Esophagus muscularis mucosa (tissue), 4 donors: ENCODE measurements around the gene RUNX3. TPM values are rescaled to one million over a fixed set of nuclear protein-coding genes. Genes with fewer than 3 reads are reported as not detected.

Source experiments
- DNase-seq: peaks from one replicate; pipeline ENCODE4 v3.0.0-alpha.2; 2017; ENCODE audit errors: extremely low spot score
- H3K27ac ChIP-seq, 4 donors: fragments of 200-600 bp; sonication (generic); replicated peaks in 1 of 4; 1 replicate in 3 of 4; 2 replicates in 1 of 4; pipeline ENCODE4 v1.5.1; 2016 to 2019; ENCODE audit warnings: mild to moderate bottlenecking in 1 of 4
- H3K27me3 ChIP-seq, 4 donors: fragments of 200-600 bp; sonication (generic); one replicate each; pipeline versions ENCODE4 v1.5.1 to v1.6.0; 2016 to 2019
- H3K36me3 ChIP-seq, 4 donors: fragments of 200-600 bp; sonication (generic); one replicate each; pipeline ENCODE4 v1.5.1; 2016 to 2019
- H3K4me1 ChIP-seq, 4 donors: fragments of 200-600 bp; sonication (generic); one replicate each; pipeline ENCODE4 v1.5.1; 2016 to 2019
- H3K4me3 ChIP-seq, 4 donors: fragments of 200-600 bp; sonication (generic); 1 replicate in 2 of 4; 2 replicates in 2 of 4; pipeline ENCODE4 v1.5.1; 2016 to 2019; ENCODE audit warnings: mild to moderate bottlenecking in 4 of 4, moderate library complexity in 1 of 4
- H3K9me3 ChIP-seq, 4 donors: fragments of 200-600 bp; sonication (generic); 1 replicate in 3 of 4; 2 replicates in 1 of 4; pipeline ENCODE4 v1.5.1; 2016 to 2019
- CTCF ChIP-seq, 3 experiments: fragments of 200-600 bp in 2 of 3; fragments of 450-650 bp in 1 of 3; sonication (generic) in 2 of 3; IDR thresholded peaks; one replicate each; pipeline ENCODE4 v1.5.1; 2017 to 2019; ENCODE audit warnings: antibody characterized with exemption in 3 of 3, mild to moderate bottlenecking in 2 of 3, moderate library complexity in 1 of 3
- EP300 ChIP-seq: sonication (generic); formaldehyde crosslinking; IDR thresholded peaks from one replicate; pipeline ENCODE4 v1.6.1; 2017; ENCODE audit warnings: antibody characterized with exemption
- POLR2A ChIP-seq: fragments of 450-650 bp; IDR thresholded peaks from one replicate; pipeline ENCODE4 v1.6.1; 2017; ENCODE audit warnings: antibody characterized with exemption, moderate library complexity, mild to moderate bottlenecking, low read depth
- POLR2AphosphoS5 ChIP-seq, 2 donors: sonication (generic); formaldehyde crosslinking; IDR thresholded peaks; one replicate each; pipeline ENCODE4 v1.6.1; 2017; ENCODE audit warnings: antibody characterized with exemption in 2 of 2
- WGBS: methylation state at CpG from one replicate; pipeline ENCODE4 v1.1.5; 2018; 5-methylcytosine and 5-hydroxymethylcytosine counted together
- intact Hi-C: fragments of 100-400 bp; cut with DNase I; formaldehyde crosslinking; loops from one replicate; pipeline ENCODE4 v1.15.1; 2023
- total RNA-seq, 4 donors: library from RNA; depleted of rRNA; stranded (reverse); fragments of >200 nt; gene quantifications; one replicate each; pipeline versions ENCODE4 v1.1.0 to v1.2.1, GENCODE V29; 2016

The RUNX3 gene
- total RNA-seq, 4 donors from 2014 or later: 0.91 to 4.4 (median 2.3) TPM

- no peak for DNase-seq
These were observed 39.7 kb upstream of the RUNX3 start for GRCh38 chr1:24969596-24970398.

DNA sequence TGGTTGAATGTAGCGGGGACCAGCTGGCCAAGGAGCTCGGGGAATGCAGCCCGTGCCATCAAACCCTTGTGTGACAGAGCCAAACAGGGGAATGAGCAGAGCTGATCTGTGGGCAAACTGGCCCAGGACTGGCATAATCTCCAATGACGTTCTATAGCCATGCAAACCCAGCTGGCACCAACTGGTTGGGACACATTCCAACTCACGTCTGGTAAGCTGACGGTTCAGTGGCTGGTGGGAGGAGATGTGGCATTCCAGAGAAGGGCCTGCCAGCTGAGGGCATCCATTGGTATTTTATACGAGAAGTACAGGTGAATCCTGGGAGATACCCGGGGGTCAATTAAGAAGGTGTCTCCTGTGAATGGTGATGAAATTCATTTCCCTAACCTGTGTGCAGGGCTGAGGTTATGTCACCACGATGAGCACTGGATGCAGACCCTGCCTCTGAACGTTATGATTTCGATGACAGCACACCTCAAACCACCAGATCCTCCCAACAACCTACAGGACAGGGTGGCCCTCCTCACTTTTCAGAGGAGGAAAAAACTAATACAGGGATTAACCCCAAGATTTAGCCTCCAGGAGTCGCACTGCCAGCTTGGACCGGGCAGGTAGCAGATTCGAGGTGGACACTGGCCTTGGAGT lies 39.0 kb upstream of the RUNX3 start:
- WGBS: 72% methylated on average over 12 of the region's 14 CpGs
- H3K36me3 ChIP-seq: no peaks in the 10 kb centered on the region
- no peaks in the 10 kb centered on the region for H3K4me1 ChIP-seq
- no peak for DNase-seq
- TF ChIP-seq EP300 (no peak), POLR2A (no peak), CTCF (IDR thresholded peaks at IDR 0.05) (no peak), POLR2AphosphoS5 (IDR thresholded peaks at IDR 0.05) (no peak)
- H3K27me3 ChIP-seq: peaks cover 0 to 64% (median 3%) of the 10 kb centered on the region in 4 donors
- peaks cover 0 to 3% (median 2%) of the 10 kb centered on the region in 4 donors for H3K9me3 ChIP-seq
- intact Hi-C loops: no loop called here
- H3K27ac ChIP-seq: no peak overlapping the region
- no peak overlapping the region for H3K4me3 ChIP-seq

More at GRCh38 chr1:24969596-24970398, 39.7 kb upstream of the RUNX3 start:
- TF ChIP-seq POLR2A (no peak), EP300 (no peak), POLR2AphosphoS5 (IDR thresholded peaks at IDR 0.05) (no peak), CTCF (IDR thresholded peaks at IDR 0.05) (no peak)
- Histone ChIP-seq H3K4me1 (no peaks in the 10 kb centered on the region), H3K27me3 (peaks cover 0 to 63% (median 3%) of the 10 kb centered on the region in 4 donors), H3K36me3 (no peaks in the 10 kb centered on the region), H3K4me3 (no peak overlapping the region), H3K9me3 (peaks cover 0 to 11% (median 8%) of the 10 kb centered on the region in 4 donors), H3K27ac (no peak overlapping the region)
- WGBS: 62% methylated on average over 13 of the region's 26 CpGs
- intact Hi-C loops: no loop called here

GRCh38 chr1:24967962-24968361 lies 37.9 kb upstream of the RUNX3 start:
- Histone ChIP-seq H3K9me3 (no peaks in the 10 kb centered on the region), H3K4me3 (no peak overlapping the region), H3K4me1 (no peaks in the 10 kb centered on the region), H3K36me3 (no peaks in the 10 kb centered on the region), H3K27me3 (peaks cover 0 to 60% (median 3%) of the 10 kb centered on the region in 4 donors), H3K27ac (no peak overlapping the region)
- TF ChIP-seq CTCF (IDR thresholded peaks at IDR 0.05) (no peak), POLR2A (no peak), POLR2AphosphoS5 (IDR thresholded peaks at IDR 0.05) (no peak), EP300 (no peak)
- WGBS: 77% methylated on average over 6 of the region's 6 CpGs
- no peak for DNase-seq
- intact Hi-C loops: no loop called here

- H3K27me3 ChIP-seq: peaks cover 0 to 57% (median 3%) of the 10 kb centered on the region in 4 donors
- no peak for DNase-seq
- no peaks in the 10 kb centered on the region for H3K36me3 ChIP-seq
- no peaks in the 10 kb centered on the region for H3K4me1 ChIP-seq
- 91% methylated on average over 3 of the region's 3 CpGs for WGBS
- H3K9me3 ChIP-seq: no peaks in the 10 kb centered on the region
- TF ChIP-seq POLR2AphosphoS5 (IDR thresholded peaks at IDR 0.05): no peak
- no peak for TF ChIP-seq CTCF (IDR thresholded peaks at IDR 0.05)
- TF ChIP-seq EP300: no peak
- TF ChIP-seq POLR2A: no peak
- no peak overlapping the region for H3K27ac ChIP-seq
- intact Hi-C loops: no loop called here
- no peak overlapping the region for H3K4me3 ChIP-seq
These were observed 37.5 kb upstream of the RUNX3 start for GRCh38 chr1:24967555-24967954.
